HG03378 (cell line): ENCODE measurements around the gene LIAS.
"Not testable (repeated sequence)": the region's sequence is repeated elsewhere in the genome, so short reads cannot be mapped to it uniquely, and the experiment has no call there.

ENCODE experiments used
- ATAC-seq: cut with Tn5 transposase; IDR thresholded peaks from one replicate; pipeline ENCODE4 v1.9.1; 2021; ENCODE audit warnings: mild to moderate bottlenecking, moderate library complexity; ENCODE audit not compliant: unreplicated experiment

LIAS gene

DNA sequence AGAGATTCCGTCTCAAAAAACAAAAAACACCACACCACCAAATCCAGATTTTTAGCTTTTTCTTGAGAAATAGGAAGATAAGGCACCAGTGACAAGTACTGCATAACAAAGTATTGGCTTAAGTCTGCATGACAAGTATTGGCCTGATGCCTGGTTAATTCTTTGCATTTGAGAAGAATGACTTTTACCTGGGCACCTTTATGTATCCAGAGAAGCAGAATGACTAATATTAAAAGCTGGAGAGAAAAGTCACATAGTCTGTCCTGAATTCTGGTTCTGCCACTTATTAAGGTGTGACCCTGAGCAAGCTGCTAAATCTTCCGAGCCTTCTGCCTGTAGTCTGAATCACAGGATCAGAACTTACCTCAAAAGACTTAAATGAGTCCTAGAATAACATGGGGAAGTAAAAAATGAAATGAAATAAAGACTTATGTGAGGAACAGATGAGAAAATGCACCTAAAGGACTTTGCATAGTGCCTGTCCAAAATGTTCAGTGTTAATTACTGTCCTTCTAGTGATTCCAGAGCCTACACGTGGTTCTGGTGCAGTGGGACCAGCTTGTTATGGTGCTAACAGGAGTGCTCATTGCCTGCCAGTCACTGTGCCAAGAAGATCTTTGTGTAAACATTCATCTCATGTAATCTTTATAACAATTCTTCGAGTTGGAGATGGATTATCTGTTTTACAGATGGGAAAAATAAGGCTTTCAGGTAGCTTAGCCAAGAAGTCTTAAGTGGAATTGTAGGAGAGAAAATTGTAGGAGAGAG is 36.8 kb downstream of the LIAS start:
- ATAC-seq: no peak

DNA sequence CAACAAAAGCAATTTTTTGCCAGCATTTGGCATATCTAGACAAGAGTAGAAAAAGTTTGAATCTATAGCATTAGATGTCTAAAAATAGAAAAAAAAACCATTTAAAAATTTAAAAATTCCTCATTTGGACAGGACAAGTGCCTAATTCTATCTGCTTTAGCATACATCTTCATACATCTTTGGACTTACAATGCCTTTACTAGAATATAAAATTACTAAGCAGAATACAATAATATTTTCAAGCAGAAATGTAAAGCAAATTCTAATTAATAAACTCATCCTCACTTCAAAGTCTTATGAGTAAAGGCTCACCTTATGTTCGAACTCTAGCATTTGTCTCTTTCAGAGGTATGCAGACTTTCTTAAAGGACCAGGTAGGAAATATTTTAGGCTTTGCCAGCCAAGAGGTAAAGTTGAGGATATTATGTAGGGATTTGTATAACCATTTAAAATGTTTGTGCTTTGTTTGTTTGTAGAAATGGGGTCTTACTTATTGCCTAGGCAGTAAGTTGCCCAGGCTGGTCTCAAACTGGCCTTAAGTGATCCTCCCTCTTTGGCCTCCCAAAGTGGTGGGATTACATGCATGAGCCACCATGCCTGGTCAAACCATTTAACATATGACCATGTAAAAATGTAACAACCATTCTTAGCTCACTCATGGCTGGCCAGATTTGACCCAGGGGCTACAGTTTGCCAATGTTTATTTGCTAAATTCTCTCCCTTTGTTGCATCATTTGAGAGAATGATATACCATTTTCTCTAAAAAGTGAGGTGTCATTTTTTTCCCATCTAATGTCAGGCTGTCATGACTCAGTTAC is 39.3 kb downstream of the LIAS start:
- no peak for ATAC-seq

DNA sequence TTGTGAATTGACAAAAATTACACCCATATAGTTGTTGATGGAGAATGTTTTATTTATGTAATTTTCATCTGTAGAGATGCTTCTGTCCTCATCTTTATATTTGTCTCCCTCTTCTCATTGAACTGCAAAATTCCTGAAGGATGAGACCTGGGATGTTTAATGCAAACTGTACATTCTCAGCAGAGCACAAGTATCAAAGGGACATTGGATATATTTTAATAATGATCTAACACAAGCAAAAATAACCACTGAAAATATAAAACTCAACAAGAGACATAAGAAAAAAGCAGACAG is 39.8 kb downstream of the LIAS start:
- ATAC-seq: no peak

- ATAC-seq: no peak
Observed at GRCh38 chr4:39502019-39502663, 43.3 kb downstream of the LIAS start.

DNA sequence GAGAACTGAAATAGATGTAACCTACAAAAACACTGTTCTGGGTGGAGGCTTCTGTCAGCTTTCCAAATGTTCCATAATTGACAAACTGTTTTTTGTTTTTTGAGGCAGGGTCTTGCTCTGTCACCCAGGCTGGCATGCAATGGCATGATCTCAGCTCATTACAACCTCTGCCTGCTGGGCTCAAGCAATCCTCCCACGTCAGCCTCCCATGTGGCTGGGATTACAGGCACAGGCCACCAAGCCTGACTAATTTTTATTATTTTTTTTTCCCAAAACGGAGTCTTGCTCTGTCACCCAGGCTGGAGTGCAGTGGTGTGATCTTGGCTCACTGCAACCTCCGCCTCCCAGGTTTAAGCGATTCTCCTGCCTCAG is 43.8 kb downstream of the LIAS start:
- ATAC-seq: not testable (repeated sequence)

GRCh38 chr4:39504538-39504937 is 45.7 kb downstream of the LIAS start:
- ATAC-seq: no peak

- ATAC-seq: no peak
Observed at GRCh38 chr4:39505581-39505980, 46.7 kb downstream of the LIAS start.

DNA sequence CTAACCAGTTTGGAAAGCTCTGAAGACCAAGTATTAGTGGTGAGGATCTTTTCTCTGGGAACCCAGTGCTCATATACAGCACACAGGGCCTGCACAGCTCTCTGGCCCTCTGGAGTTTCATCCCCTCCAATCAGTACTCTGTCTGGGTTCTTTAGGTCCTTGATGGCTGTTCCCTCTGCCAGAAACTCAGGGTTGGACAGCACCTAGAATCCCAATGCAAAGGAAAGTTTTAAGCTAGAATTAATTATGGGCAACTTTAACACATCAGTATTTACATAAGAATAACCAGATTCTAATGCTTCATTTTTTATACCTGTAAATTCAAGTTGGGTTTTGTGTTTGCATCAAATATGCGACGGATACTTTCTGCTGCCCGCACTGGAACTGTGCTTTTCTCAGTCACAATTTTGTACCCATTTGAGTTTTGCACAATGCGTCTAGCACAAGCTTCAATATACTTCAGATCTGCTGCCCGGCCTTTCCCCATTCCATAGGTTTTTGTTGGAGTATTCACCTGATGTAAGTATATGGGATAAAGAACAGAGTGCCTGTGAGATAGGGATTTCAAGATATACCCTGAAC is 51.6 kb downstream of the LIAS start:
- no peak for ATAC-seq

DNA sequence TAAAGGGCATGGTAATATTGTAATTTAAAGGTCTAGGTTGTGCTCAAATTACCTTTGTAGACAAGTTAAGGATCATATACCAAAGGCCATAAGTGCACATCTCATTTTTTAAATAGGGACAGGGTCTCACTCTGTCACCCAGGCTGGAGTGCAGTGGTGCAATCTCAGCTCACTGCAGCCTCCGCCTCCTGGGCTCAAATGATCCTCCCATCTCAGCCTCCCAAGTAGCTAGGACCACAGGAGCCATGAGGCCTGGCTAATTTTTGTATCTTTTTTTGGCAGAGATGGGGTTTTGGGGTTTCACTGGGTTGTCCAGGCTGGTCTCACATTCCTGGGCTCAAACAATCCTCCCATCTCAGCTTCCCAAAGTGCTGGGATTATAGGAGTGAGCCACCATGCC is 55.4 kb downstream of the LIAS start:
- ATAC-seq: not testable (repeated sequence)

DNA sequence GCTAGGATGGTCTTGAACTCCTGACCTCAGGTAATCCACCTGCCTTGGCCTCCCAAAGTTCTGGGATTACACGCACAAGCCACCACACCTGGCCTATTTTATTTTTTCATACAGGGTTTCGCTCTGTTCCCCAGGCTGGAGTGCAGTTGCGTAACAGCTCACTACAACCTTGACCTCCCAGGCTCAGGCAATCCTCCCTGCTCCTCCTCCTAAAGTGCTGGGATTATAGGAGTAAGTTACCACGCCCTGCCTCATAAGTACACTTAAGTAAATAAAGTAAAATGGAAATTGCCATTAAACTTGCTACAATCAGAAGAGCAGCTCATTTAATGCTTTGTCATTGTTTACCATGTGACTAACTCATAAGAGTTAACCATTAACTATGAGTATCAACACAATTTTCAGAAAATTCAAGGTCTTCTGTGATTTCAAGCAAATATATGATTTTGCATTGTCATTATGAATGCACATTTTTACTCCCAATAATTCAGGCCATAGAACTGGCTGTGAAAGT is 56.1 kb downstream of the LIAS start:
- ATAC-seq: no peak

GRCh38 chr4:39515669-39516401 is 57.0 kb downstream of the LIAS start:
- ATAC-seq: not testable (repeated sequence)

DNA sequence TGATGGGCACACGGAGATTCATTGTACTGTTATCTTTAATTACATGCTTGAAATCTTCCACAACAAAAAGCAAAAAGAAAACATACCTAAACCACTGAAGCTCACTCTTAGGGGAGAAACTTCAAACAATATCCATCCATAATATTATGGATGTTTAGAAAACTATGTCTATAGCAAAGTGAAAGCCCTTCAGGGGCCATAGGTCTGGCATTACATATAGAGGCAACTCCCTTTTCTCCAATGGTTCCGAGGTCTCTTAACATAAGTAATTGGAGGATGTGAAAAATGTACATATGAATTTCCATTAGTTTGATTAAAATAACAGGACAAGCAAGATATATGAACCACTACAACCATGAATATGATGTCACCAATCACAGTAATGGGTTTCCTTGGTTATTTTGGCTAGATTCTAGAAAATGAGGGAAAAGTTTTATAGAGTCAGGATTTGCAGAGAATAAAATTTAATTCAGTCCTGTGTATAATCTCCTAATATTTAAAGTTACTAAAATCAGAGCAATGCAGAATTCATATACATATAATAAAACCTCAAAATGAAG is 57.6 kb downstream of the LIAS start:
- ATAC-seq: no peak

DNA sequence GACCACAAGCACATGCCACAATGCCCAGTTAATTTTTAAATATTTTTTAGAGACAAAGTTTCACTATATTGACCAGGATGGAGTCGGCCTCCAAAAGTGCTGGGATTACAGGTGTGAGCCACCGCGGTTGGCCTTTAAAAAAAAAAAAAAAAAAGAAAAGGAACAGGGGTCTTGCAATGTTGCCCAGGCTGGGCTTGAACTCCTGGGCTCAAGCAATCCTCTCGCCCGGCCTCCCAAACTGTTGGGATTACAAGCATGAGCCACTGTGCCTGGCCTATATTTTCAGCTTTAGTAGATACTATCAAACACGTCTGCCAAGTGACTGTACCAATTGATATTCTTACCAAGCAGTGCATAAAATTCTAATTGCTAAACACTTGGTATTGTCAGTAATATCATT is 59.6 kb downstream of the LIAS start:
- ATAC-seq: no peak

- no peak for ATAC-seq
Observed at GRCh38 chr4:39521253-39521919, 62.5 kb downstream of the LIAS start.

DNA sequence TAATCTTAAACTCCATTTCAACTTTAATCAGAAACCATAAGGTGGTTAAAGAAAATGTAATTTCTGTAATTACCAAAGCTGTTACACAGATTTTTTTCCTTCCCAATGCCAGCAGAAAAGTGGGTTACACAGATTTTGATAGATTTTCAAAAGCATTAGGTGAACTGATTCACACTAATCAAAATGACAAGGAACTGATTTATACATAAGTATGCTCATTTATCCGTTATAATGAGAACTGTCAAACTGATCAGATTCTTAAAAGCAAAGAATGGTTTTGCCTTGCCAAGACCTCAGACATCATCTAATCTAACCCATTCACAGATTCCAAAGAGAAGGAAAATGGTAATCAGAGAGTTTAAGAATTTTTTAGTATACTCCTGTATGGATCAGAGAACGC is 63.2 kb downstream of the LIAS start:
- no peak for ATAC-seq

DNA sequence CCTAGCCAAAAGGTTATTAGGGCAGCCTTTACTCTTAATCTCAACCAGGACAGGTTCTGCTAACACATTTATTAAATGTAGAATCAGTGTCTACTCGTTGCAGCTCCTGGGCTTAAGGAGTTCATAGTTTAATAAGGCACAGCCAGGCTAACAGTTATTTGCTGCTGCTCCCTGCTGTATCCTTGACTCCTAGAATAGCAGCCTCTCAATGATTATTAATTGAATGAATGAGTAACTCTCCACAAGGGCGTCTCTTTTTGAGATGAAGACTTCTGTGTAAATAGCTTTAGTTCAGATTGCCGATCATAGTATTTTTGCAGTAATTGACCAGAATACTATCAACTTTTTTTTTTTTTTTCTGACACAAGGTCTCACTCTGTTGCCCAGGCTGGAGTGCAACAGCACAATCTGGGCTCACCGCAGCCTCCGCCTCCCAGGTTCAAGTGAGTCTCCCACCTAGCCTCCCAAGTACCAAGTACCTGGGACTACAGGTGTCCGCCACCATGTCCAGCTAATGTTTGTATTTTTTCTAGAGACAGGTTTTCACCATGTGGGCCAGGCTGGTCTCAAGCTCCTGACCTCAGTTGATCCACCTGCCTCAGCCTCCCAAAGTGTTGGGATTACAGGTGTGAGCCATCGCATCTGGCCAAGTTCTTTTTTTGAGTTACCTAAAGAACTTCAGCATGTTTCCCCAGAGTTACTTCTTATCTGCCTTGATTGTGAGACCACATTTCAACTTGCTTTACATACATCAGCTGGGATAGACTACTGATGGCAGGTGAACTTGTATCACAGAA is 65.5 kb downstream of the LIAS start:
- no peak for ATAC-seq

GRCh38 chr4:39525822-39526690 is 67.2 kb downstream of the LIAS start:
- no peak for ATAC-seq

- no peak for ATAC-seq
Observed at GRCh38 chr4:39526765-39527295, 68.0 kb downstream of the LIAS start.
